Measurements from ENCODE around the gene DERA.
"Not testable (repeated sequence)": the region's sequence is repeated elsewhere in the genome, so short reads cannot be mapped to it uniquely, and the experiment has no call there.

The DERA gene

GRCh38 chr12:15962760-15963159 is 51.6 kb downstream of the DERA start:
- no peaks in the 10 kb centered on the region for H3K9me3 ChIP-seq (ENCODE audit: control insufficient read depth, insufficient read depth, low read length)
- peaks cover 2% of the 10 kb centered on the region for H3K36me3 ChIP-seq (ENCODE audit: insufficient read depth, low read length)
- no peak overlapping the region for H3K9ac ChIP-seq (ENCODE audit: low read depth, low read length)
- H3K4me1 ChIP-seq (ENCODE audit: insufficient read depth, low read length): peaks cover 12% of the 10 kb centered on the region

- no peaks in the 10 kb centered on the region for H3K9me3 ChIP-seq (ENCODE audit: control insufficient read depth, insufficient read depth, low read length)
- H3K9ac ChIP-seq (ENCODE audit: low read depth, low read length): no peak overlapping the region
- H3K36me3 ChIP-seq (ENCODE audit: insufficient read depth, low read length): peaks cover 2% of the 10 kb centered on the region
- peaks cover 12% of the 10 kb centered on the region for H3K4me1 ChIP-seq (ENCODE audit: insufficient read depth, low read length)
Measured at GRCh38 chr12:15963271-15963670, 52.1 kb downstream of the DERA start.

GRCh38 chr12:15966426-15966825 is 55.3 kb downstream of the DERA start:
- peaks cover 12% of the 10 kb centered on the region for H3K4me1 ChIP-seq (ENCODE audit: insufficient read depth, low read length)
- peaks cover 2% of the 10 kb centered on the region for H3K36me3 ChIP-seq (ENCODE audit: insufficient read depth, low read length)
- H3K9ac ChIP-seq (ENCODE audit: low read depth, low read length): no peak overlapping the region
- H3K9me3 ChIP-seq (ENCODE audit: control insufficient read depth, insufficient read depth, low read length): no peaks in the 10 kb centered on the region

- not testable (repeated sequence) for H3K9me3 ChIP-seq (ENCODE audit: control insufficient read depth, insufficient read depth, low read length); H3K9ac ChIP-seq (ENCODE audit: low read depth, low read length); H3K36me3 ChIP-seq (ENCODE audit: insufficient read depth, low read length)
- H3K4me1 ChIP-seq (ENCODE audit: insufficient read depth, low read length): peaks cover 12% of the 10 kb centered on the region
Measured at GRCh38 chr12:15967053-15967452, 55.9 kb downstream of the DERA start.

GRCh38 chr12:15971211-15971610 is 60.1 kb downstream of the DERA start:
- peaks cover 5% of the 10 kb centered on the region; the same call in 1 of the 2 replicates for H3K4me1 ChIP-seq (ENCODE audit: insufficient read depth, low read length)
- H3K36me3 ChIP-seq (ENCODE audit: insufficient read depth, low read length): no peaks in the 10 kb centered on the region
- H3K9me3 ChIP-seq (ENCODE audit: control insufficient read depth, insufficient read depth, low read length): no peaks in the 10 kb centered on the region
- H3K9ac ChIP-seq (ENCODE audit: low read depth, low read length): no peak overlapping the region

GRCh38 chr12:15972894-15973293 is 61.8 kb downstream of the DERA start:
- Histone ChIP-seq H3K36me3 (ENCODE audit: insufficient read depth, low read length) (no peaks in the 10 kb centered on the region), H3K9ac (ENCODE audit: low read depth, low read length) (no peak overlapping the region), H3K4me1 (ENCODE audit: insufficient read depth, low read length) (no peaks in the 10 kb centered on the region), H3K9me3 (ENCODE audit: control insufficient read depth, insufficient read depth, low read length) (no peaks in the 10 kb centered on the region)

GRCh38 chr12:15977999-15978951 is 67.1 kb downstream of the DERA start:
- Histone ChIP-seq H3K4me1 (ENCODE audit: insufficient read depth, low read length) (peaks cover 17% of the 10 kb centered on the region; the same call in 1 of the 2 replicates), H3K9me3 (ENCODE audit: control insufficient read depth, insufficient read depth, low read length) (no peaks in the 10 kb centered on the region), H3K36me3 (ENCODE audit: insufficient read depth, low read length) (no peaks in the 10 kb centered on the region), H3K9ac (ENCODE audit: low read depth, low read length) (no peak overlapping the region)

GRCh38 chr12:15979096-15980092 is 68.3 kb downstream of the DERA start:
- Histone ChIP-seq H3K36me3 (ENCODE audit: insufficient read depth, low read length) (no peaks in the 10 kb centered on the region), H3K4me1 (ENCODE audit: insufficient read depth, low read length) (peaks cover 20% of the 10 kb centered on the region; the same call in 1 of the 2 replicates), H3K9ac (ENCODE audit: low read depth, low read length) (no peak overlapping the region), H3K9me3 (ENCODE audit: control insufficient read depth, insufficient read depth, low read length) (no peaks in the 10 kb centered on the region)

- H3K9ac ChIP-seq (ENCODE audit: low read depth, low read length): no peak overlapping the region
- H3K9me3 ChIP-seq (ENCODE audit: control insufficient read depth, insufficient read depth, low read length): no peaks in the 10 kb centered on the region
- H3K36me3 ChIP-seq (ENCODE audit: insufficient read depth, low read length): no peaks in the 10 kb centered on the region
- H3K4me1 ChIP-seq (ENCODE audit: insufficient read depth, low read length): peaks cover 20% of the 10 kb centered on the region; the same call in 1 of the 2 replicates
Measured at GRCh38 chr12:15982071-15982470, 70.9 kb downstream of the DERA start.

- Histone ChIP-seq H3K36me3 (ENCODE audit: insufficient read depth, low read length) (no peaks in the 10 kb centered on the region), H3K9ac (ENCODE audit: low read depth, low read length) (no peak overlapping the region), H3K9me3 (ENCODE audit: control insufficient read depth, insufficient read depth, low read length) (no peaks in the 10 kb centered on the region), H3K4me1 (ENCODE audit: insufficient read depth, low read length) (peaks cover 20% of the 10 kb centered on the region; the same call in 1 of the 2 replicates)
Measured at GRCh38 chr12:15982471-15982870, 71.3 kb downstream of the DERA start.

GRCh38 chr12:15982921-15983320 is 71.8 kb downstream of the DERA start:
- Histone ChIP-seq H3K9me3 (ENCODE audit: control insufficient read depth, insufficient read depth, low read length) (no peaks in the 10 kb centered on the region), H3K9ac (ENCODE audit: low read depth, low read length) (no peak overlapping the region), H3K36me3 (ENCODE audit: insufficient read depth, low read length) (no peaks in the 10 kb centered on the region), H3K4me1 (ENCODE audit: insufficient read depth, low read length) (peaks cover 20% of the 10 kb centered on the region; the same call in 1 of the 2 replicates)

GRCh38 chr12:15984097-15984800 is 73.1 kb downstream of the DERA start:
- Histone ChIP-seq H3K9ac (ENCODE audit: low read depth, low read length) (no peak overlapping the region), H3K36me3 (ENCODE audit: insufficient read depth, low read length) (no peaks in the 10 kb centered on the region), H3K9me3 (ENCODE audit: control insufficient read depth, insufficient read depth, low read length) (no peaks in the 10 kb centered on the region), H3K4me1 (ENCODE audit: insufficient read depth, low read length) (peaks cover 17% of the 10 kb centered on the region; the same call in 1 of the 2 replicates)

- no peaks in the 10 kb centered on the region for H3K36me3 ChIP-seq (ENCODE audit: insufficient read depth, low read length)
- H3K9ac ChIP-seq (ENCODE audit: low read depth, low read length): no peak overlapping the region
- H3K4me1 ChIP-seq (ENCODE audit: insufficient read depth, low read length): peaks cover 17% of the 10 kb centered on the region; the same call in 1 of the 2 replicates
- no peaks in the 10 kb centered on the region for H3K9me3 ChIP-seq (ENCODE audit: control insufficient read depth, insufficient read depth, low read length)
Measured at GRCh38 chr12:15984963-15985362, 73.8 kb downstream of the DERA start.

- Histone ChIP-seq H3K9ac (ENCODE audit: low read depth, low read length) (no peak overlapping the region), H3K9me3 (ENCODE audit: control insufficient read depth, insufficient read depth, low read length) (no peaks in the 10 kb centered on the region), H3K4me1 (ENCODE audit: insufficient read depth, low read length) (peaks cover 9% of the 10 kb centered on the region; the same call in 1 of the 2 replicates), H3K36me3 (ENCODE audit: insufficient read depth, low read length) (no peaks in the 10 kb centered on the region)
Measured at GRCh38 chr12:15987696-15988095, 76.6 kb downstream of the DERA start.

Measured in ES-I3 (cell line).